Vagina (tissue), 2 donors: ENCODE results near the gene PTPRN2. TPM values are rescaled to one million over a fixed set of nuclear protein-coding genes. Genes with fewer than 3 reads are reported as not detected.

Source experiments
- DNase-seq, 2 donors: peaks; one replicate each; pipeline ENCODE4 v3.0.0-alpha.2; 2017; ENCODE audit errors: extremely low spot score in 2 of 2
- H3K27ac ChIP-seq: fragments of 200-600 bp; sonication (generic); one replicate; pipeline ENCODE4 v1.5.1; 2019
- H3K27me3 ChIP-seq: fragments of 200-600 bp; sonication (generic); one replicate; pipeline ENCODE4 v1.5.1; 2019
- H3K36me3 ChIP-seq, 2 donors: fragments of 200-600 bp; sonication (generic); one replicate each; pipeline ENCODE4 v1.5.1; 2017 to 2019
- H3K4me1 ChIP-seq: fragments of 200-600 bp; sonication (generic); one replicate; pipeline ENCODE4 v1.5.1; 2019
- H3K4me3 ChIP-seq, 2 donors: fragments of 200-600 bp; sonication (generic); 1 replicate in 1 of 2; 2 replicates in 1 of 2; pipeline ENCODE4 v1.5.1; 2016 to 2019
- H3K9me3 ChIP-seq: fragments of 200-600 bp; sonication (generic); one replicate; pipeline ENCODE4 v1.5.1; 2019
- POLR2A ChIP-seq, 2 donors: fragments of 450-650 bp; IDR thresholded peaks; one replicate each; pipeline ENCODE4 v1.6.1; 2017; ENCODE audit warnings: antibody characterized with exemption in 2 of 2, mild to moderate bottlenecking in 2 of 2, moderate library complexity in 2 of 2
- POLR2AphosphoS5 ChIP-seq, 2 donors: sonication (generic); formaldehyde crosslinking; IDR thresholded peaks; one replicate each; pipeline ENCODE4 v1.9.0; 2017; ENCODE audit warnings: antibody characterized with exemption in 2 of 2, mild to moderate bottlenecking in 2 of 2, low read depth in 1 of 2; ENCODE audit not compliant: insufficient read depth in 1 of 2
- intact Hi-C: fragments of 100-400 bp; cut with DNase I; formaldehyde crosslinking; loops from one replicate; pipeline ENCODE4 v1.15.1; 2023
- total RNA-seq: library from RNA; depleted of rRNA; stranded (reverse); fragments of >200 nt; gene quantifications from one replicate; pipeline ENCODE4 v1.2.3, GENCODE V29; 2016
- TF ChIP-seq, protein P1 (sequence below), 3 experiments: fragments of 450-650 bp in 2 of 3; fragments of 200-600 bp in 1 of 3; sonication (generic) in 1 of 3; IDR thresholded peaks; one replicate each; pipeline ENCODE4 v1.5.1; 2017 to 2019; ENCODE audit warnings: antibody characterized with exemption in 3 of 3, mild to moderate bottlenecking in 2 of 3, moderate library complexity in 2 of 3

The PTPRN2 gene
- total RNA-seq, 1 donor from 2014 or later, result 7.4 TPM

DNA sequence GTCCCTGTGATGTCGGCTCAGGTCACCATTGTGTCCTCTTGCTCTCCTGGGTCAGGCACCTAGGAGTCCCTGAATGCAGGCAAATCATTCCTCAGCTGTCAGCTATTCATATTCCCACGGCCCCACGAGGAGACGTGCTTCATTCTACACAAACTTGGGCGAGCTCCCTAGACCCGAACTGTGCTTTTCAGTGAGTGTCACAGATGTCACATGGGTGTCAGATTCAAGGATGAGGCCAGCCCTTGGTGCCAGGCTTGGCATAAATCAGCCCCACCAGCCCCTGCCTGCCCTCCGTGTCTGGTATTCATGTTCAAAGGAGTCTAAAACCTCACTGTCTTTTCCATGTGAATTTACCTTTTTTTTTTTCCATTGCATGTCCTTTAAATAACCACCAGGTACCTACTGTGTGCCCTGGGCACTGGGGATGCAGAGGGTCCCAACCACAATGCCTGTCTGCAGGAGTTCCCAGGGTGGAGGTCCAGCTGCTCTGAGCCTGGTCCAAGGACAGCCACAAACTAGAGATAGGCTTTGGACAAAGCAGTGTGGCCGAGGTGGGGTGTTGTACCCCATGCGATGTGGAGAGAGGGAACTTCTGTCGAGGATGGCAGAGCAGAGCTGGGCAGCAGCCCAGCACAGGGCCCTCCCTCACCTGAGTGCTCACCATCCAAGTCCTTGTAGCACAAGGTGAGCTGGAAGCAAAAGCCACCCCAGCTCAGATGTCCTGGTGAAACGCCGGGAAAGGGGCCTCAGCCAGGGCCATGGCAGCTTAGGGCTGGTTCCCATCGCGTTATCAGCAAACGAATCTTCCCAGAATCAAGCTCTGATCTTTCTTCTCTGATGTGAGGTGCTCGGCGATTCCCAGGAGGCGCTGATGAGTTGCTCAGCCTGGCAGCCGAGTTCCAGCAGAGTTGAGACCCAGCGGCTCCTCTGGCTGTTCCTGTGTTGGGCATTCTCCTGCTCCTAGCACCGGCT is 611.9 kb downstream of the PTPRN2 start:
- no peak for DNase-seq
- Histone ChIP-seq H3K4me1 (no peaks in the 10 kb centered on the region), H3K27me3 (no peaks in the 10 kb centered on the region), H3K4me3 (no peak overlapping the region), H3K27ac (no peak overlapping the region), H3K9me3 (peaks cover 8% of the 10 kb centered on the region), H3K36me3 (no peaks in the 10 kb centered on the region)
- no peak for TF ChIP-seq POLR2AphosphoS5 (IDR thresholded peaks at IDR 0.05; ENCODE audit: insufficient read depth in 1 of 2, low read depth in 1 of 2)
- TF ChIP-seq, protein P1, sequence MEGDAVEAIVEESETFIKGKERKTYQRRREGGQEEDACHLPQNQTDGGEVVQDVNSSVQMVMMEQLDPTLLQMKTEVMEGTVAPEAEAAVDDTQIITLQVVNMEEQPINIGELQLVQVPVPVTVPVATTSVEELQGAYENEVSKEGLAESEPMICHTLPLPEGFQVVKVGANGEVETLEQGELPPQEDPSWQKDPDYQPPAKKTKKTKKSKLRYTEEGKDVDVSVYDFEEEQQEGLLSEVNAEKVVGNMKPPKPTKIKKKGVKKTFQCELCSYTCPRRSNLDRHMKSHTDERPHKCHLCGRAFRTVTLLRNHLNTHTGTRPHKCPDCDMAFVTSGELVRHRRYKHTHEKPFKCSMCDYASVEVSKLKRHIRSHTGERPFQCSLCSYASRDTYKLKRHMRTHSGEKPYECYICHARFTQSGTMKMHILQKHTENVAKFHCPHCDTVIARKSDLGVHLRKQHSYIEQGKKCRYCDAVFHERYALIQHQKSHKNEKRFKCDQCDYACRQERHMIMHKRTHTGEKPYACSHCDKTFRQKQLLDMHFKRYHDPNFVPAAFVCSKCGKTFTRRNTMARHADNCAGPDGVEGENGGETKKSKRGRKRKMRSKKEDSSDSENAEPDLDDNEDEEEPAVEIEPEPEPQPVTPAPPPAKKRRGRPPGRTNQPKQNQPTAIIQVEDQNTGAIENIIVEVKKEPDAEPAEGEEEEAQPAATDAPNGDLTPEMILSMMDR (IDR thresholded peaks at IDR 0.05), result no peak
- no peak for TF ChIP-seq POLR2A (IDR thresholded peaks at IDR 0.05)
- intact Hi-C loops, result no loop called here

DNA sequence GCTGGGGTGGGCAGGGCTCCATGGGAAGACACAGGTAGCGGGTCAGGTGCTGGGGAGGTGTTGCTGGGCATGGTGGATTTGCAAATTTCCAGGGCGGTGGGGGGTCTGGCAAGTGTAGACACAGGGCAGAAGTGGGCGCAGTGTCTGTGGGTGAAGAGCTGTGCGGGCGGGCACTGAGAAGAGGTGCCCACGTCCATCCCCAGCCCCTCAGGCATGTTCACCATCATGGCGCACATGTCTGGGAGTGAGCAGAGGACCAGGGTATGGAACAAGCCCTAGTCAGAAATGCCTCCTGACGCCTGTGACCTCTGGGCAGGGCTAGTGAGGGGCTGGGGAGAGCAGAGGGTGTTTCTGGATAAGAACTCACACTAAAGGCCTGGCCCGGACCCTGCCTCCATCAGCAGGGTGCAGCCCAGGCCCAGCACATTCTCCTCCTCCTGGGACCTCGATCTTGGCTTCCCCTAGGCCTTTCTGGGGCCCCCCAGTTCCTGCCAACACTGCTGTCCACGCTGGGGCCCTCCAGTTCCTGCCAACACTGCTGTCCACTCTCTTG is 612.9 kb downstream of the PTPRN2 start:
- no peak for DNase-seq
- TF ChIP-seq POLR2A (IDR thresholded peaks at IDR 0.05) (no peak), POLR2AphosphoS5 (IDR thresholded peaks at IDR 0.05; ENCODE audit: insufficient read depth in 1 of 2, low read depth in 1 of 2) (no peak)
- TF ChIP-seq, protein P1 (IDR thresholded peaks at IDR 0.05), result no peak
- H3K27me3 ChIP-seq, result no peaks in the 10 kb centered on the region
- H3K9me3 ChIP-seq, result peaks cover 8% of the 10 kb centered on the region
- H3K27ac ChIP-seq, result no peak overlapping the region
- intact Hi-C loops, result no loop called here
- H3K4me1 ChIP-seq, result no peaks in the 10 kb centered on the region
- H3K36me3 ChIP-seq, result no peaks in the 10 kb centered on the region
- H3K4me3 ChIP-seq, result no peak overlapping the region

DNA sequence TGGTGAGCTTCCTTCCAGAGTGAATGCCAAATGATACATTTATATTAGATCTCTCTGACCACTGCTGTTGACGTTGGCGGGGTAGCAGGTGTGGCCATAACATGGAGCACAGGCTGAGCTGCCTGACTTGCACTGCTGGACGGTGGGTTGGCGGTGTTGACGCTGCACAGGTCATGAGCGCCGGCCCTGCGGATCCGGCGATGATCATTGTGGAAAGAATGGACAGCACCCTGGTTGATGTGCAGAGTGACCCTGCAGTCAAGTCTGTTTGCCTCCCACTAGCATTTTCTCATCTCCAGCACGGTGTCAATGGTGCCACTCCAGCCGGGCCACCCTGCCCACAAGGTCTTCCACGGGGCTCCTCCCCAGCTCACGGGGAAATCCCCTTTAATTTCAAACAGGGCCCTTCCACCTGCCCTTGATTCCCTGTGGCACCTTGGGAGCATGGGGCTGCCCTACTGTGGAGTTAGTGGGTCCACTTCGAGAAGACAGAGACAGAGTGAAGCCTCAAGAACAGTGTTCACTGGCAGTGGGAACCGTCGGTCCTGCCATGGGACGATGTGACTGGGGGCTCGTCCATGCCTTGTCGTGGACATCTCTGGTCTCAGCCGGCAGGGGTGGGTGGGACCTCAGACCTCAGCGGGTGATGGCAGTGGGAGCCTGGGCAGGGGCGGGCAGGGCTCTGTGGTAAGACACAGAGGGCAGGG is 613.5 kb downstream of the PTPRN2 start:
- H3K4me1 ChIP-seq, result no peaks in the 10 kb centered on the region
- H3K4me3 ChIP-seq, result no peak overlapping the region
- H3K27me3 ChIP-seq, result no peaks in the 10 kb centered on the region
- no peak overlapping the region for H3K27ac ChIP-seq
- peaks cover 8% of the 10 kb centered on the region for H3K9me3 ChIP-seq
- TF ChIP-seq, protein P1 (IDR thresholded peaks at IDR 0.05), result no peak
- no peak for TF ChIP-seq POLR2AphosphoS5 (IDR thresholded peaks at IDR 0.05; ENCODE audit: insufficient read depth in 1 of 2, low read depth in 1 of 2)
- no peak for TF ChIP-seq POLR2A (IDR thresholded peaks at IDR 0.05)
- DNase-seq, result no peak
- intact Hi-C loops, result no loop called here
- no peaks in the 10 kb centered on the region for H3K36me3 ChIP-seq

DNA sequence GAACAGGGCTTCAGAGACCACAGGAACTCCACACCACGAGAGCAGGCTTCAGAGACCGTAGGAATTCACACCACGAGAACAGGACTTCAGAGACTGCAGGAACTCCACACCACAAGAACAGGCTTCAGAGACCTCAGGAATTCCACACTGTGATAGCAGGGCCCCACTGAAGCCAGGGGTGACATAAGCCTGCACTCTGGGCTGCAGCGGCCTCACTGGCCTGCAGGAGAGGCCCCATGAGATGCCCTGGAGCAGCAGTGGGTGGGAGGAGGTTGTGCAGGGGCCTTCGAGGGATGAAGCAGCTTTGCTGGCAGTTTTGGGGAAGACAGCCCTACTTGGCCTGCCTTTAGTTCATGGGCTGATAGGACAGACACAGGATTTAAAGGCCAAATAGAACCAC is 614.7 kb downstream of the PTPRN2 start:
- H3K4me3 ChIP-seq, result no peak overlapping the region
- no peaks in the 10 kb centered on the region for H3K36me3 ChIP-seq
- intact Hi-C loops, result no loop called here
- TF ChIP-seq, protein P1 (IDR thresholded peaks at IDR 0.05), result no peak
- TF ChIP-seq POLR2A (IDR thresholded peaks at IDR 0.05) (no peak), POLR2AphosphoS5 (IDR thresholded peaks at IDR 0.05; ENCODE audit: insufficient read depth in 1 of 2, low read depth in 1 of 2) (no peak)
- no peak overlapping the region for H3K27ac ChIP-seq
- H3K4me1 ChIP-seq, result no peaks in the 10 kb centered on the region
- H3K9me3 ChIP-seq, result peaks cover 8% of the 10 kb centered on the region
- DNase-seq, result no peak
- no peaks in the 10 kb centered on the region for H3K27me3 ChIP-seq
